ENCODE data around the gene ARHGEF37. TPM values are rescaled to one million over a fixed set of nuclear protein-coding genes. Genes with fewer than 3 reads are reported as not detected.

The ARHGEF37 gene
- total RNA-seq, 4 donors from 2014 or later = 1.5 to 7.5 (median 4.9) TPM

GRCh38 chr5:149572576-149573231 is 8.6 kb upstream of the ARHGEF37 start:
- TF ChIP-seq CTCF (IDR thresholded peaks at IDR 0.05; ENCODE audit: low read depth) = no peak

GRCh38 chr5:149575131-149575530 is 6.2 kb upstream of the ARHGEF37 start:
- no peak for TF ChIP-seq CTCF (IDR thresholded peaks at IDR 0.05; ENCODE audit: low read depth)

GRCh38 chr5:149576021-149576420 is 5.3 kb upstream of the ARHGEF37 start:
- no peak for TF ChIP-seq CTCF (IDR thresholded peaks at IDR 0.05; ENCODE audit: low read depth)

GRCh38 chr5:149578896-149579295 is 2.4 kb upstream of the ARHGEF37 start:
- TF ChIP-seq CTCF (IDR thresholded peaks at IDR 0.05; ENCODE audit: low read depth) = no peak

- no peak for TF ChIP-seq CTCF (IDR thresholded peaks at IDR 0.05; ENCODE audit: low read depth)
These were observed 498 bp upstream of the ARHGEF37 start for GRCh38 chr5:149580808-149581191.

GRCh38 chr5:149581931-149582768 is 852 bp downstream of the ARHGEF37 start:
- no peak for TF ChIP-seq CTCF (IDR thresholded peaks at IDR 0.05; ENCODE audit: low read depth)

GRCh38 chr5:149583394-149583793 is 2.1 kb downstream of the ARHGEF37 start:
- TF ChIP-seq CTCF (IDR thresholded peaks at IDR 0.05; ENCODE audit: low read depth) = no peak
